Coronary artery (tissue), 2 donors: Measurements from ENCODE around the gene P3H2.
"Not testable (repeated sequence)": the region's sequence is repeated elsewhere in the genome, so short reads cannot be mapped to it uniquely, and the experiment has no call there.

Experiments
- DNase-seq: peaks from one replicate; pipeline ENCODE4 v3.0.0-alpha.2; 2017; ENCODE audit warnings: low spot score
- H3K27ac ChIP-seq, 2 donors: fragments of 200-600 bp; sonication (generic); one replicate each; pipeline ENCODE4 v1.5.1; 2016 to 2019
- H3K4me3 ChIP-seq: fragments of 200-600 bp; sonication (generic); 2 replicates; pipeline ENCODE4 v1.5.1; 2016; ENCODE audit warnings: mild to moderate bottlenecking, moderate library complexity
- CTCF ChIP-seq: fragments of 200-600 bp; sonication (generic); IDR thresholded peaks from one replicate; pipeline ENCODE4 v1.5.1; 2019; ENCODE audit warnings: antibody characterized with exemption

Gene P3H2

GRCh38 chr3:190076136-190076535, 44.6 kb downstream of the P3H2 start:
- DNase-seq, result no peak
- H3K4me3 ChIP-seq, result peak overlapping the region; percentile 25
- H3K27ac ChIP-seq, result peak overlapping the region; percentile 77 to 86
- TF ChIP-seq CTCF, result no peak

GRCh38 chr3:190074817-190075216, 45.9 kb downstream of the P3H2 start:
- Histone ChIP-seq H3K4me3 (no peak overlapping the region), H3K27ac (peak overlapping the region in 1 of 2 donors; percentile 55)
- no peak for DNase-seq
- TF ChIP-seq CTCF, result no peak

- Histone ChIP-seq H3K4me3 (peak overlapping the region; percentile 18), H3K27ac (peak overlapping the region in 1 of 2 donors; percentile 81)
- TF ChIP-seq CTCF, result no peak
- DNase-seq, result no peak
Observed at GRCh38 chr3:190073264-190074008, 47.3 kb downstream of the P3H2 start.

GRCh38 chr3:190072856-190073255, 47.8 kb downstream of the P3H2 start:
- DNase-seq, result no peak
- Histone ChIP-seq H3K27ac (peak overlapping the region in 1 of 2 donors; percentile 81), H3K4me3 (no peak overlapping the region)
- no peak for TF ChIP-seq CTCF

- not testable (repeated sequence) for H3K4me3 ChIP-seq, DNase-seq, H3K27ac ChIP-seq
Observed at GRCh38 chr3:190071921-190072320, 48.8 kb downstream of the P3H2 start.

- no peak for TF ChIP-seq CTCF
- no peak for DNase-seq
- no peak overlapping the region for H3K4me3 ChIP-seq
- no peak overlapping the region for H3K27ac ChIP-seq
Observed at GRCh38 chr3:190070622-190071347, 49.9 kb downstream of the P3H2 start.

- no peak overlapping the region for H3K27ac ChIP-seq
- no peak overlapping the region for H3K4me3 ChIP-seq
- TF ChIP-seq CTCF, result no peak
- DNase-seq, result no peak
Observed at GRCh38 chr3:190065204-190065603, 55.5 kb downstream of the P3H2 start.
